SK-N-SH (cell line): ENCODE data around the gene MLYCD. TPM values are rescaled to one million over a fixed set of nuclear protein-coding genes. Genes with fewer than 3 reads are reported as not detected.
"Not testable (repeated sequence)": the region's sequence is repeated elsewhere in the genome, so short reads cannot be mapped to it uniquely, and the experiment has no call there.

Experiments used
- CTCF ChIA-PET: fragments of 300-600, 350-600 bp; formaldehyde crosslinking; extraction: SDS; loops from one replicate; lab custom pipeline; 2021; lab: Yijun Ruan, JAX
- POLR2A ChIA-PET: fragments of 350-600 bp; sonication (Branson Sonifier 250); formaldehyde crosslinking; extraction: SDS; loops from one replicate; lab custom pipeline; 2020; ENCODE audit warnings: antibody characterized with exemption, inconsistent platforms; lab: Yijun Ruan, JAX
- DNase-seq: peaks from one replicate; pipeline ENCODE4 v3.0.0; 2012
- H2AFZ ChIP-seq: fragments of 200-600 bp; sonication (generic); 2 replicates; pipeline ENCODE4 v1.8.1; 2016; ENCODE audit warnings: antibody characterized with exemption, mild to moderate bottlenecking, low read depth
- H3F3A ChIP-seq: fragments of 200-600 bp; sonication (generic); replicated peaks from 2 replicates; pipeline ENCODE3; 2016; ENCODE audit warnings: antibody characterized with exemption, mild to moderate bottlenecking; ENCODE audit not compliant: insufficient read depth
- H3K27ac ChIP-seq, 2 experiments: fragments of 200-500 bp in 1 of 2; fragments of 200-600 bp in 1 of 2; sonication (Bioruptor generic) in 1 of 2; sonication (generic), shearing (Covaris generic) in 1 of 2; 2 replicates each; pipeline versions ENCODE4 v1.5.1 to v1.6.1; 2014 to 2016; ENCODE audit warnings: low read depth in 2 of 2, inconsistent platforms in 1 of 2, low read length in 1 of 2, mild to moderate bottlenecking in 1 of 2, mixed read lengths in 1 of 2
- H3K27me3 ChIP-seq: fragments of 200-600 bp; sonication (generic), shearing (Covaris generic); 2 replicates; pipeline ENCODE4 v1.6.1; 2016; ENCODE audit warnings: mixed run types; ENCODE audit not compliant: insufficient read depth
- H3K36me3 ChIP-seq, 2 experiments: fragments of 200-500 bp in 1 of 2; fragments of 200-600 bp in 1 of 2; sonication (Bioruptor generic) in 1 of 2; sonication (generic) in 1 of 2; replicated peaks in 1 of 2; 2 replicates each; pipeline versions ENCODE3 to v1.5.1; 2014 to 2016; ENCODE audit warnings: low read length in 1 of 2, mild to moderate bottlenecking in 1 of 2; ENCODE audit not compliant: insufficient read depth in 2 of 2, control insufficient read depth in 1 of 2
- H3K4me1 ChIP-seq, 2 experiments: fragments of 200-500 bp in 1 of 2; fragments of 200-600 bp in 1 of 2; sonication (Bioruptor generic) in 1 of 2; sonication (generic), shearing (Covaris generic) in 1 of 2; 2 replicates each; pipeline versions ENCODE4 v1.5.1 to v1.6.1; 2014 to 2016; ENCODE audit warnings: low read depth in 1 of 2, low read length in 1 of 2, mixed run types in 1 of 2; ENCODE audit not compliant: insufficient read depth in 2 of 2, control insufficient read depth in 1 of 2
- H3K4me2 ChIP-seq: fragments of 200-600 bp; sonication (generic), shearing (Covaris generic); 2 replicates; pipeline ENCODE4 v1.6.1; 2017; ENCODE audit warnings: mixed run types
- H3K4me3 ChIP-seq, 2 experiments: fragments of 200-500 bp in 1 of 2; fragments of 200-600 bp in 1 of 2; sonication (Bioruptor generic) in 1 of 2; sonication (generic), shearing (Covaris generic) in 1 of 2; 2 replicates each; pipeline versions ENCODE4 v1.5.1 to v1.8.1; 2014 to 2016; ENCODE audit warnings: low read depth in 2 of 2, inconsistent platforms in 1 of 2, low read length in 1 of 2, mild to moderate bottlenecking in 1 of 2, mixed read lengths in 1 of 2, moderate library complexity in 1 of 2
- H3K79me2 ChIP-seq: fragments of 200-600 bp; sonication (generic); 2 replicates; pipeline ENCODE4 v1.8.1; 2017; ENCODE audit warnings: mild to moderate bottlenecking; ENCODE audit not compliant: insufficient read depth
- H3K9ac ChIP-seq: fragments of 200-600 bp; sonication (generic); 2 replicates; pipeline ENCODE4 v1.6.1; 2017; ENCODE audit warnings: mixed run types
- H3K9me2 ChIP-seq: fragments of 200-600 bp; sonication (generic); 2 replicates; pipeline ENCODE4 v1.6.1; 2017; ENCODE audit warnings: mixed run types
- H3K9me3 ChIP-seq: fragments of 200-600 bp; sonication (generic); 2 replicates; pipeline ENCODE4 v1.6.1; 2017; ENCODE audit warnings: mixed run types, mild to moderate bottlenecking, moderate library complexity
- H4K20me1 ChIP-seq: fragments of 200-600 bp; sonication (generic); 2 replicates; pipeline ENCODE4 v1.6.1; 2017; ENCODE audit warnings: mild to moderate bottlenecking, mixed run types; ENCODE audit not compliant: insufficient read depth
- ELF1 ChIP-seq: IDR thresholded peaks from 2 replicates; pipeline ENCODE4 v1.4.0; 2012
- EZH2phosphoT487 ChIP-seq: fragments of 200-600 bp; sonication (generic); IDR thresholded peaks from 2 replicates; pipeline ENCODE4 v1.6.1; 2017; ENCODE audit warnings: low read depth, mixed run types, mild to moderate bottlenecking, antibody characterized with exemption, moderate library complexity, borderline replicate concordance
- FOXM1 ChIP-seq: IDR thresholded peaks from 2 replicates; pipeline ENCODE4 v1.4.0; 2012; ENCODE audit warnings: low read depth, mild to moderate bottlenecking
- MAX ChIP-seq: IDR thresholded peaks from 2 replicates; pipeline ENCODE4 v1.4.0; 2012; ENCODE audit warnings: low read depth
- NFIC ChIP-seq: IDR thresholded peaks from 2 replicates; pipeline ENCODE4 v1.4.0; 2012; ENCODE audit warnings: borderline replicate concordance
- POLR2AphosphoS5 ChIP-seq: IDR thresholded peaks from 2 replicates; pipeline ENCODE4 v1.6.1; 2012; ENCODE audit warnings: low read depth, low read length
- RAD21 ChIP-seq: IDR thresholded peaks from 2 replicates; pipeline ENCODE4 v1.6.1; 2012; ENCODE audit warnings: mild to moderate bottlenecking, low read length
- RCOR1 ChIP-seq: fragments of 150-350 bp; IDR thresholded peaks from 2 replicates; pipeline ENCODE4 v1.6.1; 2017; ENCODE audit warnings: antibody characterized with exemption, low read length
- RFX5 ChIP-seq: IDR thresholded peaks from 2 replicates; pipeline ENCODE4 v1.6.1; 2012; ENCODE audit warnings: mild to moderate bottlenecking, improper control_type of control experiment, low read length
- RXRA ChIP-seq: IDR thresholded peaks from 2 replicates; pipeline ENCODE4 v1.4.0; 2012; ENCODE audit warnings: low read depth, mild to moderate bottlenecking, borderline replicate concordance
- SIN3A ChIP-seq: IDR thresholded peaks from 2 replicates; pipeline ENCODE4 v1.6.1; 2012; ENCODE audit warnings: low read depth, mild to moderate bottlenecking, low read length, moderate library complexity, borderline replicate concordance
- SMC3 ChIP-seq: IDR thresholded peaks from 2 replicates; pipeline ENCODE4 v1.6.1; 2012; ENCODE audit warnings: low read depth, low read length, improper control_type of control experiment
- TAF1 ChIP-seq: IDR thresholded peaks from 2 replicates; pipeline ENCODE4 v1.6.1; 2012; ENCODE audit warnings: low read depth, mild to moderate bottlenecking, low read length, moderate library complexity, borderline replicate concordance
- TCF12 ChIP-seq: IDR thresholded peaks from 2 replicates; pipeline ENCODE4 v1.4.0; 2012
- YY1 ChIP-seq: IDR thresholded peaks from 2 replicates; pipeline ENCODE4 v1.4.0; 2012; ENCODE audit warnings: low read depth, mild to moderate bottlenecking
- ZBTB33 ChIP-seq: IDR thresholded peaks from 2 replicates; pipeline ENCODE4 v1.4.0; 2012; ENCODE audit warnings: low read depth, borderline replicate concordance
- WGBS: methylation state at CpG from one replicate; pipeline ENCODE4 v1.1.6; 2017; ENCODE audit warnings: low lambda C conversion rate; 5-methylcytosine and 5-hydroxymethylcytosine counted together
- polyA plus RNA-seq, 3 experiments: library from polyadenylated mRNA; depleted of rRNA; stranded (reverse); fragments of >200 nt; gene quantifications; 2 replicates each; pipeline ENCODE4 v1.2.3, GENCODE V29; 2012

MLYCD gene
- polyA plus RNA-seq, 1 of the 3 experiments (the other 2 are of a cell fraction): 2.4 TPM

- POLR2A ChIA-PET: no interaction called here
- no peaks in the 10 kb centered on the region for H3F3A ChIP-seq
- H3K4me3 ChIP-seq: no peak overlapping the region
- no peak for DNase-seq
- H2AFZ ChIP-seq: no peak overlapping the region
- no peak overlapping the region for H3K4me2 ChIP-seq
- no peaks in the 10 kb centered on the region for H3K36me3 ChIP-seq
- H3K9me2 ChIP-seq: no peaks in the 10 kb centered on the region
- H4K20me1 ChIP-seq: no peaks in the 10 kb centered on the region
- H3K9me3 ChIP-seq: no peaks in the 10 kb centered on the region
- TF ChIP-seq RFX5: no peak
- no peak for TF ChIP-seq SIN3A
- no peak for TF ChIP-seq EZH2phosphoT487
- no peak for TF ChIP-seq TCF12
- no peak for TF ChIP-seq YY1
- TF ChIP-seq, all 33 proteins: peak for 0
- H3K79me2 ChIP-seq: no peaks in the 10 kb centered on the region
- CTCF ChIA-PET: interaction anchor here (1.0 to 1.8 kb wide), 2 partner anchors 13 to 16 kb away, joined by 3 to 6 read pairs; partner anchors contain the start of gene OSGIN1
- H3K9ac ChIP-seq: no peak overlapping the region
- peaks cover 0 to 2% of the 10 kb centered on the region in 2 experiments; a peak in 1 of 4 replicates for H3K4me1 ChIP-seq
- 56% methylated on average over 28 of the region's 28 CpGs for WGBS
- no peaks in the 10 kb centered on the region for H3K27me3 ChIP-seq
- no peak overlapping the region for H3K27ac ChIP-seq
These were observed 41.9 kb downstream of the MLYCD start for GRCh38 chr16:83940630-83941378.

- H3K9ac ChIP-seq, H3K4me2 ChIP-seq, H3K9me3 ChIP-seq, H3K27me3 ChIP-seq, H3K9me2 ChIP-seq, DNase-seq, H3F3A ChIP-seq, H3K4me1 ChIP-seq, H4K20me1 ChIP-seq, H3K27ac ChIP-seq, H3K36me3 ChIP-seq, H3K4me3 ChIP-seq, H2AFZ ChIP-seq, POLR2A ChIA-PET, H3K79me2 ChIP-seq: not testable (repeated sequence)
- WGBS: 86% methylated on average over 9 of the region's 9 CpGs
- CTCF ChIA-PET: interaction anchor here (1.3 to 1.8 kb wide), 2 partner anchors 12 to 15 kb away, joined by 6 read pairs; partner anchors contain the start of gene OSGIN1
These were observed 42.6 kb downstream of the MLYCD start for GRCh38 chr16:83941546-83941945.

GRCh38 chr16:83942074-83942473, 43.2 kb downstream of the MLYCD start:
- H3F3A ChIP-seq: no peaks in the 10 kb centered on the region

More at GRCh38 chr16:83942074-83942473, 43.2 kb downstream of the MLYCD start:
- Histone ChIP-seq H3K27me3 (no peaks in the 10 kb centered on the region), H3K9me2 (no peaks in the 10 kb centered on the region), H2AFZ (no peak overlapping the region), H3K9ac (no peak overlapping the region), H3K9me3 (no peaks in the 10 kb centered on the region), H3K4me1 (no peaks in the 10 kb centered on the region), H3K79me2 (no peaks in the 10 kb centered on the region), H3K27ac (no peak overlapping the region), H3K4me2 (no peak overlapping the region), H3K36me3 (no peaks in the 10 kb centered on the region), H4K20me1 (no peaks in the 10 kb centered on the region), H3K4me3 (no peak overlapping the region)
- 93% methylated on average over 14 of the region's 14 CpGs for WGBS
- ChIA-PET POLR2A (no interaction called here), CTCF (interaction anchor here (1.3 kb wide), 1 partner anchor 15 kb away, joined by 6 read pairs; no protein-coding TSS in a partner anchor)
- DNase-seq: no peak
- TF ChIP-seq TCF12: no peak
- TF ChIP-seq RAD21: no peak
- TF ChIP-seq ELF1: no peak
- TF ChIP-seq MAX: no peak
- no peak for TF ChIP-seq FOXM1
- no peak for TF ChIP-seq TAF1
- no peak for TF ChIP-seq NFIC
- TF ChIP-seq RXRA: no peak
- TF ChIP-seq RCOR1: no peak
- no peak for TF ChIP-seq POLR2AphosphoS5
- no peak for TF ChIP-seq ZBTB33
- no peak for TF ChIP-seq RFX5
- TF ChIP-seq SMC3: no peak
